Suppressor macrophage treated with lipopolysaccharide for 1 hour (primary cell): ENCODE results near the gene FOXP4.

Experiments used
- DNase-seq, 3 donors: peaks; one replicate each; pipeline ENCODE4 v3.0.0-alpha.2; 2020 to 2022

The FOXP4 gene

GRCh38 chr6:41566961-41567360 is 20.8 kb downstream of the FOXP4 start:
- DNase-seq: no peak

GRCh38 chr6:41567684-41568083 is 21.5 kb downstream of the FOXP4 start:
- DNase-seq: no peak

GRCh38 chr6:41568202-41568584 is 22.0 kb downstream of the FOXP4 start:
- no peak for DNase-seq

- DNase-seq: no peak
These were observed 22.6 kb downstream of the FOXP4 start for GRCh38 chr6:41568585-41569384.

GRCh38 chr6:41570259-41570615 is 24.1 kb downstream of the FOXP4 start:
- no peak for DNase-seq

- peak; percentile 75 to 83 (median 79) for DNase-seq
These were observed 25.0 kb downstream of the FOXP4 start for GRCh38 chr6:41571021-41571780.

- DNase-seq: no peak
These were observed 26.4 kb downstream of the FOXP4 start for GRCh38 chr6:41572613-41573012.

GRCh38 chr6:41573276-41573675 is 27.1 kb downstream of the FOXP4 start:
- no peak for DNase-seq

- DNase-seq: peak; percentile 43 to 57 (median 52)
These were observed 27.8 kb downstream of the FOXP4 start for GRCh38 chr6:41573985-41574384.

GRCh38 chr6:41575598-41575997 is 29.4 kb downstream of the FOXP4 start:
- no peak for DNase-seq

- DNase-seq: no peak
These were observed 30.5 kb downstream of the FOXP4 start for GRCh38 chr6:41576667-41577066.

GRCh38 chr6:41577356-41578216 is 31.4 kb downstream of the FOXP4 start:
- DNase-seq: peak in 1 of 3 donors; percentile 11

GRCh38 chr6:41578217-41579087 is 32.3 kb downstream of the FOXP4 start:
- no peak for DNase-seq

GRCh38 chr6:41579088-41579610 is 33.0 kb downstream of the FOXP4 start:
- no peak for DNase-seq

GRCh38 chr6:41580690-41581089 is 34.5 kb downstream of the FOXP4 start:
- no peak for DNase-seq

- peak in 2 of 3 donors; percentile 26 to 38 for DNase-seq
These were observed 35.3 kb downstream of the FOXP4 start for GRCh38 chr6:41581381-41581991.

GRCh38 chr6:41582540-41582939 is 36.4 kb downstream of the FOXP4 start:
- no peak for DNase-seq

GRCh38 chr6:41583565-41583964 is 37.4 kb downstream of the FOXP4 start:
- DNase-seq: no peak

- no peak for DNase-seq
These were observed 38.0 kb downstream of the FOXP4 start for GRCh38 chr6:41584205-41584604.

- DNase-seq: no peak
These were observed 38.6 kb downstream of the FOXP4 start for GRCh38 chr6:41584668-41585205.

GRCh38 chr6:41585605-41586004 is 39.4 kb downstream of the FOXP4 start:
- DNase-seq: no peak
